ENCODE data around the gene RAB1B. TPM values are rescaled to one million over a fixed set of nuclear protein-coding genes. Genes with fewer than 3 reads are reported as not detected.

RAB1B gene
- total and polyA plus RNA-seq, 4 donors: 40.4 to 83.0 (median 51.3) TPM

DNA sequence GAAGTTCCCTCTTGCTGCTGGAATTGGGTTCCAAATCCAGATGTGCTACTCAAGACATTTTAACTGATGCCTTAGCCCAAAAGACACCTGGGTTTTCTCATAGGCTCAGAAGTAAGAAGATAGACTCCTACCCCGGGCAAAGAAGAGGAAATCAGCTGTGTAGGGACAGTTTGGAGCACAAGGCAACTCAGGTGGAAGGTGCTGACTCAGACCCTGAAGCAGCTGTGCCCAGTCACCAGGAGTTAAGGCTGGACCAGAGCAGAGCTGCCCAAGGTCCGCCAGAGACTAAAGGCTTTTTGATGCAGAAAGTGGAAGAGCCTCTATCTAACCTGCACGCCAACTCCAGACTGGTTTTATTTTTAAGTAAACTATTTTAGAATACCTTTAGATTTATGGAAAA, 20.6 kb upstream of the RAB1B start:
- Histone ChIP-seq H3K4me3 (ENCODE audit: low read depth in 1 of 3, low read length in 3 of 3) (no peak overlapping the region), H3K27ac (ENCODE audit: low read depth in 1 of 2, low read length in 2 of 2) (no peak overlapping the region), H3K4me1 (ENCODE audit: control insufficient read depth in 4 of 4, insufficient read depth in 4 of 4, low read length in 3 of 4) (no peaks in the 10 kb centered on the region), H3K9me3 (ENCODE audit: control insufficient read depth in 4 of 4, low read length in 3 of 4) (no peaks in the 10 kb centered on the region), H3K27me3 (ENCODE audit: control insufficient read depth in 4 of 4, insufficient read depth in 4 of 4, low read length in 3 of 4) (no peaks in the 10 kb centered on the region), H3K36me3 (ENCODE audit: control insufficient read depth in 4 of 4, insufficient read depth in 3 of 4, low read depth in 1 of 4, low read length in 3 of 4) (peaks cover 0 to 5% (median 0%) of the 10 kb centered on the region in 4 donors), H3K9ac (ENCODE audit: low read depth in 1 of 2, low read length in 2 of 2) (no peak overlapping the region)
- TF ChIP-seq EGR1 (IDR thresholded peaks at IDR 0.05; ENCODE audit: low read depth in 2 of 2): no peak
- no peak for TF ChIP-seq FOXA1 (IDR thresholded peaks at IDR 0.05)
- no peak for TF ChIP-seq TAF1 (conservative IDR thresholded peaks at IDR 0.05)
- TF ChIP-seq, protein P1, sequence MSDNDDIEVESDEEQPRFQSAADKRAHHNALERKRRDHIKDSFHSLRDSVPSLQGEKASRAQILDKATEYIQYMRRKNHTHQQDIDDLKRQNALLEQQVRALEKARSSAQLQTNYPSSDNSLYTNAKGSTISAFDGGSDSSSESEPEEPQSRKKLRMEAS (IDR thresholded peaks at IDR 0.05): no peak
- TF ChIP-seq, protein P2, sequence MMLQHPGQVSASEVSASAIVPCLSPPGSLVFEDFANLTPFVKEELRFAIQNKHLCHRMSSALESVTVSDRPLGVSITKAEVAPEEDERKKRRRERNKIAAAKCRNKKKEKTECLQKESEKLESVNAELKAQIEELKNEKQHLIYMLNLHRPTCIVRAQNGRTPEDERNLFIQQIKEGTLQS (IDR thresholded peaks at IDR 0.05): no peak
- TF ChIP-seq, protein P3, sequence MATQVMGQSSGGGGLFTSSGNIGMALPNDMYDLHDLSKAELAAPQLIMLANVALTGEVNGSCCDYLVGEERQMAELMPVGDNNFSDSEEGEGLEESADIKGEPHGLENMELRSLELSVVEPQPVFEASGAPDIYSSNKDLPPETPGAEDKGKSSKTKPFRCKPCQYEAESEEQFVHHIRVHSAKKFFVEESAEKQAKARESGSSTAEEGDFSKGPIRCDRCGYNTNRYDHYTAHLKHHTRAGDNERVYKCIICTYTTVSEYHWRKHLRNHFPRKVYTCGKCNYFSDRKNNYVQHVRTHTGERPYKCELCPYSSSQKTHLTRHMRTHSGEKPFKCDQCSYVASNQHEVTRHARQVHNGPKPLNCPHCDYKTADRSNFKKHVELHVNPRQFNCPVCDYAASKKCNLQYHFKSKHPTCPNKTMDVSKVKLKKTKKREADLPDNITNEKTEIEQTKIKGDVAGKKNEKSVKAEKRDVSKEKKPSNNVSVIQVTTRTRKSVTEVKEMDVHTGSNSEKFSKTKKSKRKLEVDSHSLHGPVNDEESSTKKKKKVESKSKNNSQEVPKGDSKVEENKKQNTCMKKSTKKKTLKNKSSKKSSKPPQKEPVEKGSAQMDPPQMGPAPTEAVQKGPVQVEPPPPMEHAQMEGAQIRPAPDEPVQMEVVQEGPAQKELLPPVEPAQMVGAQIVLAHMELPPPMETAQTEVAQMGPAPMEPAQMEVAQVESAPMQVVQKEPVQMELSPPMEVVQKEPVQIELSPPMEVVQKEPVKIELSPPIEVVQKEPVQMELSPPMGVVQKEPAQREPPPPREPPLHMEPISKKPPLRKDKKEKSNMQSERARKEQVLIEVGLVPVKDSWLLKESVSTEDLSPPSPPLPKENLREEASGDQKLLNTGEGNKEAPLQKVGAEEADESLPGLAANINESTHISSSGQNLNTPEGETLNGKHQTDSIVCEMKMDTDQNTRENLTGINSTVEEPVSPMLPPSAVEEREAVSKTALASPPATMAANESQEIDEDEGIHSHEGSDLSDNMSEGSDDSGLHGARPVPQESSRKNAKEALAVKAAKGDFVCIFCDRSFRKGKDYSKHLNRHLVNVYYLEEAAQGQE (IDR thresholded peaks at IDR 0.05): no peak
- no peak for TF ChIP-seq GABPA (IDR thresholded peaks at IDR 0.05 in 1 of 2, conservative IDR thresholded peaks at IDR 0.05 in 1 of 2)
- TF ChIP-seq RXRA (IDR thresholded peaks at IDR 0.05): no peak
- no peak for TF ChIP-seq SP1 (IDR thresholded peaks at IDR 0.05)
- TF ChIP-seq HNF4G (IDR thresholded peaks at IDR 0.05): no peak
- no peak for TF ChIP-seq HNF4A (conservative IDR thresholded peaks at IDR 0.05)
- no peak for TF ChIP-seq JUND (IDR thresholded peaks at IDR 0.05)
- TF ChIP-seq FOXA2 (IDR thresholded peaks at IDR 0.05): no peak
- TF ChIP-seq, protein P4, sequence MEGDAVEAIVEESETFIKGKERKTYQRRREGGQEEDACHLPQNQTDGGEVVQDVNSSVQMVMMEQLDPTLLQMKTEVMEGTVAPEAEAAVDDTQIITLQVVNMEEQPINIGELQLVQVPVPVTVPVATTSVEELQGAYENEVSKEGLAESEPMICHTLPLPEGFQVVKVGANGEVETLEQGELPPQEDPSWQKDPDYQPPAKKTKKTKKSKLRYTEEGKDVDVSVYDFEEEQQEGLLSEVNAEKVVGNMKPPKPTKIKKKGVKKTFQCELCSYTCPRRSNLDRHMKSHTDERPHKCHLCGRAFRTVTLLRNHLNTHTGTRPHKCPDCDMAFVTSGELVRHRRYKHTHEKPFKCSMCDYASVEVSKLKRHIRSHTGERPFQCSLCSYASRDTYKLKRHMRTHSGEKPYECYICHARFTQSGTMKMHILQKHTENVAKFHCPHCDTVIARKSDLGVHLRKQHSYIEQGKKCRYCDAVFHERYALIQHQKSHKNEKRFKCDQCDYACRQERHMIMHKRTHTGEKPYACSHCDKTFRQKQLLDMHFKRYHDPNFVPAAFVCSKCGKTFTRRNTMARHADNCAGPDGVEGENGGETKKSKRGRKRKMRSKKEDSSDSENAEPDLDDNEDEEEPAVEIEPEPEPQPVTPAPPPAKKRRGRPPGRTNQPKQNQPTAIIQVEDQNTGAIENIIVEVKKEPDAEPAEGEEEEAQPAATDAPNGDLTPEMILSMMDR (IDR thresholded peaks at IDR 0.05; ENCODE audit: low read depth, low read length, missing input control): no peak
- TF ChIP-seq RAD21 (IDR thresholded peaks at IDR 0.05): no peak
- no peak for DNase-seq (ENCODE audit: low spot score)
- 98% methylated on average over 3 of the region's 3 CpGs for WGBS

DNA sequence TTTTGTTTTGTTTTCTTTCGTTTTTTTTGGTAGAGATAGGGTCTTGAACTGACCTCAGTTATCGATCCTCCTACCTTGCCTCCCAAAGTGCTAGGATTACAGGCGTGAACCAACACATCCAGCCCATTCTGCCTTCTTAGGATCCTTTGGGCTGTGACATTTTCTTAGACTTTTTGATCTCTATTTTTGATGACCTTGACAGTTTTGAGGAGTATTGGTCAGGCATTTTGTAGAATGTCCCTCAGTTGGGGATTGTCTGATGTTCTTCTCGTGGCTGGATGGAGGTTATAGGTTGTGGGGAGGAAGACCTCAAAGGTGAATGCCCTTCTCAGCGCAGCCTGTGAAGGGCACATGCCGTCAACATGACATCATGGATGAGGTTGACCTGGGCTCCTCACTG, 19.5 kb upstream of the RAB1B start:
- H3K36me3 ChIP-seq (ENCODE audit: control insufficient read depth in 4 of 4, insufficient read depth in 3 of 4, low read depth in 1 of 4, low read length in 3 of 4): peaks cover 0 to 4% (median 0%) of the 10 kb centered on the region in 4 donors
- no peaks in the 10 kb centered on the region for H3K9me3 ChIP-seq (ENCODE audit: control insufficient read depth in 4 of 4, low read length in 3 of 4)
- H3K27ac ChIP-seq (ENCODE audit: low read depth in 1 of 2, low read length in 2 of 2): no peak overlapping the region
- no peak overlapping the region for H3K9ac ChIP-seq (ENCODE audit: low read depth in 1 of 2, low read length in 2 of 2)
- H3K27me3 ChIP-seq (ENCODE audit: control insufficient read depth in 4 of 4, insufficient read depth in 4 of 4, low read length in 3 of 4): no peaks in the 10 kb centered on the region
- no peak overlapping the region for H3K4me3 ChIP-seq (ENCODE audit: low read depth in 1 of 3, low read length in 3 of 3)
- H3K4me1 ChIP-seq (ENCODE audit: control insufficient read depth in 4 of 4, insufficient read depth in 4 of 4, low read length in 3 of 4): no peaks in the 10 kb centered on the region
- 90% methylated on average over 6 of the region's 6 CpGs for WGBS
- DNase-seq (ENCODE audit: low spot score): no peak
- TF ChIP-seq JUND (IDR thresholded peaks at IDR 0.05) (no peak), YY1 (IDR thresholded peaks at IDR 0.05) (no peak), SP1 (IDR thresholded peaks at IDR 0.05) (no peak), HNF4G (IDR thresholded peaks at IDR 0.05) (no peak), NR2F2 (IDR thresholded peaks at IDR 0.05) (no peak), GABPA (IDR thresholded peaks at IDR 0.05 in 1 of 2, conservative IDR thresholded peaks at IDR 0.05 in 1 of 2) (no peak), TAF1 (conservative IDR thresholded peaks at IDR 0.05) (no peak), FOXA2 (IDR thresholded peaks at IDR 0.05) (no peak), RXRA (IDR thresholded peaks at IDR 0.05) (no peak), RAD21 (IDR thresholded peaks at IDR 0.05) (no peak)
- TF ChIP-seq, protein P3 (IDR thresholded peaks at IDR 0.05): no peak
- TF ChIP-seq, protein P4 (IDR thresholded peaks at IDR 0.05; ENCODE audit: low read depth, low read length, missing input control): no peak
- TF ChIP-seq, protein P5, sequence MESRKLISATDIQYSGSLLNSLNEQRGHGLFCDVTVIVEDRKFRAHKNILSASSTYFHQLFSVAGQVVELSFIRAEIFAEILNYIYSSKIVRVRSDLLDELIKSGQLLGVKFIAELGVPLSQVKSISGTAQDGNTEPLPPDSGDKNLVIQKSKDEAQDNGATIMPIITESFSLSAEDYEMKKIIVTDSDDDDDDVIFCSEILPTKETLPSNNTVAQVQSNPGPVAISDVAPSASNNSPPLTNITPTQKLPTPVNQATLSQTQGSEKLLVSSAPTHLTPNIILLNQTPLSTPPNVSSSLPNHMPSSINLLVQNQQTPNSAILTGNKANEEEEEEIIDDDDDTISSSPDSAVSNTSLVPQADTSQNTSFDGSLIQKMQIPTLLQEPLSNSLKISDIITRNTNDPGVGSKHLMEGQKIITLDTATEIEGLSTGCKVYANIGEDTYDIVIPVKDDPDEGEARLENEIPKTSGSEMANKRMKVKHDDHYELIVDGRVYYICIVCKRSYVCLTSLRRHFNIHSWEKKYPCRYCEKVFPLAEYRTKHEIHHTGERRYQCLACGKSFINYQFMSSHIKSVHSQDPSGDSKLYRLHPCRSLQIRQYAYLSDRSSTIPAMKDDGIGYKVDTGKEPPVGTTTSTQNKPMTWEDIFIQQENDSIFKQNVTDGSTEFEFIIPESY (IDR thresholded peaks at IDR 0.05): no peak
